ENCODE data around the gene PRPF19. TPM values are rescaled to one million over a fixed set of nuclear protein-coding genes. Genes with fewer than 3 reads are reported as not detected.

Gene PRPF19
- total RNA-seq, 1 donor from 2014 or later = 58.1 TPM

DNA sequence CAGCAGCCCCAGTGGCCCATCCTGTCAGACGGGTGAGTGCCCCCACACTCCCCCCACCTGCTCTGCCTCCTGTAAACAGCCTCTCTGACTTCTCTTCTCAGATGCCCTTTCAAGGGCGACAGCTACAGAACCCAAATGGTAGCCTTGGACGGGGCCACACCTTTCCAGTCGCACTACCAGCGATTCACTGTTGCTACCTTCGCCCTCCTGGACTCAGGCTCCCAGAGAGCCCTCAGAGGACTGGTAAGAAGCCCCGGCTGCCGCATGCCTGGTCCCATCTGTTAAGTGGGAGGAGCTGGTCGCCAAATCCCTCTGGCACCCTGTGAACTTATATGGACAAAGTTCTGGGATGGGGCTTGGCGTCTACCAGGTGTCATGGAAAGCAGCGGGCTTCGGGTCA lies 32.9 kb downstream of the PRPF19 start:
- TF ChIP-seq, protein P1, sequence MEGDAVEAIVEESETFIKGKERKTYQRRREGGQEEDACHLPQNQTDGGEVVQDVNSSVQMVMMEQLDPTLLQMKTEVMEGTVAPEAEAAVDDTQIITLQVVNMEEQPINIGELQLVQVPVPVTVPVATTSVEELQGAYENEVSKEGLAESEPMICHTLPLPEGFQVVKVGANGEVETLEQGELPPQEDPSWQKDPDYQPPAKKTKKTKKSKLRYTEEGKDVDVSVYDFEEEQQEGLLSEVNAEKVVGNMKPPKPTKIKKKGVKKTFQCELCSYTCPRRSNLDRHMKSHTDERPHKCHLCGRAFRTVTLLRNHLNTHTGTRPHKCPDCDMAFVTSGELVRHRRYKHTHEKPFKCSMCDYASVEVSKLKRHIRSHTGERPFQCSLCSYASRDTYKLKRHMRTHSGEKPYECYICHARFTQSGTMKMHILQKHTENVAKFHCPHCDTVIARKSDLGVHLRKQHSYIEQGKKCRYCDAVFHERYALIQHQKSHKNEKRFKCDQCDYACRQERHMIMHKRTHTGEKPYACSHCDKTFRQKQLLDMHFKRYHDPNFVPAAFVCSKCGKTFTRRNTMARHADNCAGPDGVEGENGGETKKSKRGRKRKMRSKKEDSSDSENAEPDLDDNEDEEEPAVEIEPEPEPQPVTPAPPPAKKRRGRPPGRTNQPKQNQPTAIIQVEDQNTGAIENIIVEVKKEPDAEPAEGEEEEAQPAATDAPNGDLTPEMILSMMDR (IDR thresholded peaks at IDR 0.05) = no peak
- intact Hi-C loops (cut with DNase I) = no loop called here
- H3K27ac ChIP-seq = no peak overlapping the region
- H3K36me3 ChIP-seq = peaks cover 7% of the 10 kb centered on the region
- no peaks in the 10 kb centered on the region for H3K9me3 ChIP-seq
- DNase-seq = peak; percentile 30
- H3K4me1 ChIP-seq = peaks cover 19% of the 10 kb centered on the region
- H3K4me3 ChIP-seq = no peak overlapping the region
- H3K27me3 ChIP-seq (ENCODE audit: low read depth) = no peaks in the 10 kb centered on the region
- no peak for ATAC-seq

DNA sequence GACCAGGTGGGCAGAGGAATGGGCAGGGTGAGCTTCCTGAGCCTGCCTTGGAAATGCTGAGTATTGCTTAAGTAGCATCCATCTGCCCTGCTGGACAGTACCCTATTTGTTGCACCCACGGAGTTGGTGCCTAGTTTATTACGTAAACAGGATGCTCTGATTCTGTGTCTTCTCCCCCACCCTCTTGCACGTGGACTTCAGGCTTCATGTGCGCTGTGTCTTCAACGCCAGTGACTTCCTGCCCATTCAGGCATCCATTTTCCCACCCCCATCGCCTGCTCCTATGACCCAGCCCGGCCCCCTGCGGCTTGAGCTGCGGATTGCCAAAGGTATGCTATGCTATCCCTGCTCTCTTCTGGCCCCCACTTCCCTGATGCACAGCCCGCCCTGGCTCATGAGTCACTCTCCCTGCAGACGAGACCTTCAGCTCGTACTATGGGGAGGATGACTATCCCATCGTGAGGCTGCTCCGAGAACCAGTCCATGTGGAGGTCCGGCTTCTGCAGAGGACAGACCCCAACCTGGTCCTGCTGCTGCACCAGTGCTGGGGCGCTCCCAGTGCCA lies 33.3 kb downstream of the PRPF19 start:
- DNase-seq = peak; percentile 42

DNA sequence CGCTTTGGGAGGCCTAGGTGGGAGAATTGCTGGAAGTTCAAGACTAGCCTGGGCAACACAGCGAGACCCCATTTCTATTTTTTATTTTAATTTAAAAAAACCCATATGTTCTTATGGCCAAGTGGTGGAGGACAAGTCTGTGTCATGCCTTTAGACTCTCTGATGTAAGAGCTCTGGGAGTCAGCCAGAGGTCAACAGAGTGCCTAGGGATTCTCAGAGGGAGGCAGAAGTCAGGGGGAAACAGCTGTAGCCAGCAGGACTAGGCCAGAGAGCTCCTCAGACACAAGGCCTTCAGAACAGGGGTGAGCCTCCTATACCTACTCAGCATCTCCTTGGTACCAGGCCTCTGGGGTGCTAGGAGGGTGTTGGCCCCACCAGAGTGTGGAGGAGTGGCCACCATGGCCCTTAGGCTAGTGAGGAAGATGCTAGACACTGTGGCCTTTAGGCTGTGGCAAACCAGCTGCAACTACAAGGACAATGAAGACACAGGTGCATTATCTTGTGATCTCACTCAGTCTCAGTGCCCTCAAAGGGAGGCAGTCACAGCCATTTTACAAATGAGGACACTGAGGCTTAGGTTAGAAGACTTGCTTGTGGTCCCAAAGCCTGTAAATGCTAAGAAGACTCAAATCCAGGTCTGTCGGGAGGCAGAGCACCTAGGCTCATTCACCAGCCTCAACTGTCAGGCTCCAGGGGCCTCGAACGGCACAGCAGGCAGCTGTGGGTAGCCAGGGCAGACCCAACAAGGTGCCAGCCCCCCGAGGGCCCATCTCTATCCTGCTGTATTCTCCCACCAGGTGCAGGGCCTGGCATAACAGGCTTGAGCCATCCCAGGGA lies 34.0 kb downstream of the PRPF19 start:
- ATAC-seq (peak; percentile 58 to 68), DNase-seq (peak; percentile 35)
- no peaks in the 10 kb centered on the region for H3K9me3 ChIP-seq
- H3K27me3 ChIP-seq (ENCODE audit: low read depth) = no peaks in the 10 kb centered on the region
- H3K4me3 ChIP-seq = no peak overlapping the region
- TF ChIP-seq, protein P1 (IDR thresholded peaks at IDR 0.05) = no peak
- H3K36me3 ChIP-seq = peaks cover 3% of the 10 kb centered on the region
- intact Hi-C loops (cut with DNase I) = no loop called here
- peaks cover 19% of the 10 kb centered on the region for H3K4me1 ChIP-seq
- H3K27ac ChIP-seq = no peak overlapping the region

More for the DNA sequence above, 33.3 kb downstream of the PRPF19 start:
- Histone ChIP-seq H3K4me1 (peaks cover 19% of the 10 kb centered on the region), H3K27ac (no peak overlapping the region), H3K36me3 (peaks cover 3% of the 10 kb centered on the region), H3K27me3 (ENCODE audit: low read depth) (no peaks in the 10 kb centered on the region), H3K4me3 (no peak overlapping the region), H3K9me3 (no peaks in the 10 kb centered on the region)
- TF ChIP-seq, protein P1 (IDR thresholded peaks at IDR 0.05) = no peak
- intact Hi-C loops (cut with DNase I) = no loop called here
- peak in 1 of 2 donors; percentile 13 for ATAC-seq

DNA sequence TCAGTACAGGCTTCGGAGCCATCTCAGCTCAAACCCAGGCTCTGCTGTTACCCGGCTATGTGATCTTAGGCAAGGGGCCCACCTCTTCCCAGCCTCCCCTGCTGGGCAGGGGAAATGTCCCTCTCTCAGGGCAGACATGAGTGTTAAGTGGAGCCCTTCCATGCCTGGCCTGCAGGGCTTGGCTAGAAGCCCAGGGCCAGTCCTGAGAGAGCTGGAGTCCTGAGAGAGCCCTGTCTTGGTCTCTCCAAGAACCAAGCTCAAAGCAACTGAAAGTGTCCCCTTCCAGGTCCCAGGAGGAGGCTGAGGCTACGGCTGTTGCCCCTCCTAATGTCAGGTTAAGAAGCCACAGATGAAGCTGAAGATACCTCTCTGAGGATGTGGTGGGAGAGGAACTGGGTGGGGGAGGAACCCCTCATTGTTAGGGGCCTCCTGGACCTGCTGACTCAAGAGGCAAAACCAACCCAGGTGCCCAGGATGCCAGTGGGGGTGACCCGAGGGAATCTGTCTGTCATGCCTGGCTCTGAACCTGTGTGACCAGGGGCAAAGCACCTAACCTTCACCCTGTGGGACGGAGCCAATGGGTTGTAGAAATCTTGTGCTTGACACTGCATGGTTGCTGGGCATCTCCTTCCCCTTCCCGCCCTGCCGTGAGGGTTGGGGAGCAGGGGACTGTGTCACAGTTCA lies 34.9 kb downstream of the PRPF19 start:
- H3K27ac ChIP-seq = no peak overlapping the region

DNA sequence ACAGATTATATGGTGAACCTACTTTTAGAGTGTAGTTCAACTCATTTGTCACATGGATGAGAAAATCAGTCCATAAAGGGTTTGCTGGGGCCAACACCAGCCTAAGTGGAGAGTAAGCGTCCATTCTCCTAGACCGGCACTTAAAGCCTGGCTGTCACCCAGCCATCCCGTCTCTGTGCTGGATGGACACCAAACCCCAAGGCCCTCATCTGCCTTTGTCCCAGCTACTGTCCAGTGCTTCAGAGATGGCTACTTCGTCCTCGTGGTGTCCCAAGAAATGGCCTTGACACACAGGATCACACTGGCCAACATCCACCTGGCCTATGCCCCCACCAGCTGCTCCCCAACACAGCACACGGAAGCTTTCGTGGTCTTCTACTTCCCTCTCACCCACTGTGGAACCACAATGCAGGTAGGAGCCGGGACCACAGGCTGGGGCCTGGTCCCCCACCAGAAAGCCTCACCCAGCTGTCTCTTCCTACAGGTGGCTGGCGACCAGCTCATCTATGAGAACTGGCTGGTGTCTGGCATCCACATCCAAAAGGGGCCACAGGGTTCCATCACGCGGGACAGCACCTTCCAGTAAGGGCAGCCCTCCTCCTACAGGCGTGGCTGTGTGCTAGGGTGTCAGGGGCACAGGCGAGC lies 35.5 kb downstream of the PRPF19 start:
- peaks cover 19% of the 10 kb centered on the region for H3K4me1 ChIP-seq
- no peaks in the 10 kb centered on the region for H3K9me3 ChIP-seq
- peaks cover 3% of the 10 kb centered on the region for H3K36me3 ChIP-seq
- H3K4me3 ChIP-seq = no peak overlapping the region
- DNase-seq (peak; percentile 4), ATAC-seq (no peak)
- H3K27me3 ChIP-seq (ENCODE audit: low read depth) = no peaks in the 10 kb centered on the region
- TF ChIP-seq, protein P1 (IDR thresholded peaks at IDR 0.05) = no peak
- no peak overlapping the region for H3K27ac ChIP-seq
- intact Hi-C loops (cut with DNase I) = no loop called here

More for the DNA sequence above, 34.9 kb downstream of the PRPF19 start:
- TF ChIP-seq, protein P1 (IDR thresholded peaks at IDR 0.05) = no peak
- H3K4me1 ChIP-seq = peaks cover 19% of the 10 kb centered on the region
- ATAC-seq = peak; percentile 20 to 33
- peak; percentile 34 for DNase-seq
- H3K9me3 ChIP-seq = no peaks in the 10 kb centered on the region
- peaks cover 3% of the 10 kb centered on the region for H3K36me3 ChIP-seq
- intact Hi-C loops (cut with DNase I) = no loop called here
- H3K4me3 ChIP-seq = no peak overlapping the region
- H3K27me3 ChIP-seq (ENCODE audit: low read depth) = no peaks in the 10 kb centered on the region

Data from lower lobe of right lung (tissue), 2 donors.